HFFc6 (cell line): ENCODE data around the gene ATIC. TPM values are rescaled to one million over a fixed set of nuclear protein-coding genes. Genes with fewer than 3 reads are reported as not detected.
A peak's percentile ranks its signal among the peaks of the same experiment; 100 is the strongest.

Experiments
- DNase-seq: peaks from one replicate; pipeline ENCODE4 v3.0.0-alpha.2; 2018
- H3K27ac Mint-ChIP-seq: 2 replicates; pipeline ENCODE4 v1.8.0; 2020; ENCODE audit warnings: mild to moderate bottlenecking, mixed read lengths
- H3K27me3 Mint-ChIP-seq: 2 replicates; pipeline ENCODE4 v1.8.0; 2021; ENCODE audit warnings: mild to moderate bottlenecking, moderate library complexity, mixed read lengths; ENCODE audit not compliant: insufficient read depth
- H3K36me3 Mint-ChIP-seq: 2 replicates; pipeline ENCODE4 v1.8.0; 2021; ENCODE audit warnings: low read depth, mixed read lengths
- H3K4me1 Mint-ChIP-seq: 2 replicates; pipeline ENCODE4 v1.8.0; 2020; ENCODE audit warnings: low read depth, mixed read lengths
- H3K4me3 Mint-ChIP-seq: 2 replicates; pipeline ENCODE4 v1.8.0; 2020; ENCODE audit warnings: mild to moderate bottlenecking, moderate library complexity, mixed read lengths
- H3K9me3 Mint-ChIP-seq: 2 replicates; pipeline ENCODE4 v1.8.0; 2020; ENCODE audit warnings: mild to moderate bottlenecking, mixed read lengths
- CTCF ChIP-seq: fragments of 200-600 bp; sonication (generic); IDR thresholded peaks from 2 replicates; pipeline ENCODE4 v1.5.0; 2021; ENCODE audit warnings: antibody characterized with exemption, mild to moderate bottlenecking
- total RNA-seq, 6 experiments: library from RNA; stranded (reverse); fragmentation: NEBNext Ultra II Directional; extraction: Animal tissue kit (Norgen Biotek cat#: 25700); gene quantifications; 2 replicates in 1 of 6; 3 replicates in 5 of 6; pipeline ENCODE4 v1.2.3, GENCODE V29; 2021

Gene ATIC
- total RNA-seq, 6 experiments from 2014 or later: 137 to 156 (median 150) TPM

GRCh38 chr2:215361876-215362561, 50.2 kb downstream of the ATIC start:
- peak overlapping the region; percentile 47 for H3K27ac Mint-ChIP-seq
- peaks cover 43% of the 10 kb centered on the region for H3K27me3 Mint-ChIP-seq
- H3K9me3 Mint-ChIP-seq: no peaks in the 10 kb centered on the region
- DNase-seq: no peak
- no peak for TF ChIP-seq CTCF
- peaks cover 57% of the 10 kb centered on the region for H3K4me1 Mint-ChIP-seq
- peaks cover 58% of the 10 kb centered on the region for H3K36me3 Mint-ChIP-seq
- H3K4me3 Mint-ChIP-seq: peak overlapping the region; percentile 10; the same call in 1 of the 2 replicates

- H3K36me3 Mint-ChIP-seq: peaks cover 63% of the 10 kb centered on the region
Observed at GRCh38 chr2:215362562-215362904, 50.7 kb downstream of the ATIC start.

GRCh38 chr2:215363039-215363438, 51.2 kb downstream of the ATIC start:
- Mint-ChIP-seq H3K27ac (peak overlapping the region; percentile 67), H3K27me3 (peaks cover 35% of the 10 kb centered on the region), H3K9me3 (no peaks in the 10 kb centered on the region), H3K36me3 (peaks cover 69% of the 10 kb centered on the region), H3K4me3 (peak overlapping the region; percentile 11; the same call in 1 of the 2 replicates), H3K4me1 (peaks cover 57% of the 10 kb centered on the region)
- no peak for TF ChIP-seq CTCF
- DNase-seq: no peak

More at GRCh38 chr2:215362562-215362904, 50.7 kb downstream of the ATIC start:
- peak overlapping the region; percentile 47 for H3K27ac Mint-ChIP-seq
- DNase-seq: no peak
- TF ChIP-seq CTCF: no peak
- peaks cover 57% of the 10 kb centered on the region for H3K4me1 Mint-ChIP-seq
- H3K27me3 Mint-ChIP-seq: peaks cover 38% of the 10 kb centered on the region
- peak overlapping the region; percentile 47; the same call in 1 of the 2 replicates for H3K4me3 Mint-ChIP-seq
- H3K9me3 Mint-ChIP-seq: no peaks in the 10 kb centered on the region

- no peak for DNase-seq
- Mint-ChIP-seq H3K4me1 (peaks cover 57% of the 10 kb centered on the region), H3K4me3 (peak overlapping the region; percentile 11; the same call in 1 of the 2 replicates), H3K27ac (peak overlapping the region; percentile 67), H3K36me3 (peaks cover 71% of the 10 kb centered on the region), H3K27me3 (peaks cover 38% of the 10 kb centered on the region), H3K9me3 (no peaks in the 10 kb centered on the region)
- no peak for TF ChIP-seq CTCF
Observed at GRCh38 chr2:215363461-215364156, 51.8 kb downstream of the ATIC start.

- peaks cover 72% of the 10 kb centered on the region for H3K36me3 Mint-ChIP-seq
- peak overlapping the region; percentile 11; the same call in 1 of the 2 replicates for H3K4me3 Mint-ChIP-seq
- no peak for DNase-seq
- H3K27ac Mint-ChIP-seq: peak overlapping the region; percentile 67
- TF ChIP-seq CTCF: no peak
- no peaks in the 10 kb centered on the region for H3K9me3 Mint-ChIP-seq
- H3K27me3 Mint-ChIP-seq: peaks cover 40% of the 10 kb centered on the region
- peaks cover 65% of the 10 kb centered on the region for H3K4me1 Mint-ChIP-seq
Observed at GRCh38 chr2:215364157-215365155, 52.6 kb downstream of the ATIC start.
